DND-41 (cell line): ENCODE measurements around the gene TBCK.

Experiments
- CTCF ChIP-seq: IDR thresholded peaks from 2 replicates; pipeline ENCODE4 v1.5.1; 2012; ENCODE audit warnings: borderline replicate concordance, low read length, moderate library complexity, mild to moderate bottlenecking; ENCODE audit not compliant: poor library complexity, severe bottlenecking; ENCODE audit errors: extremely low read depth
- EZH2 ChIP-seq: IDR thresholded peaks from 3 replicates; pipeline ENCODE4 v1.6.1; 2012; ENCODE audit warnings: borderline replicate concordance, low read depth, mild to moderate bottlenecking, moderate library complexity, low read length, inconsistent platforms; ENCODE audit not compliant: severe bottlenecking

DNA sequence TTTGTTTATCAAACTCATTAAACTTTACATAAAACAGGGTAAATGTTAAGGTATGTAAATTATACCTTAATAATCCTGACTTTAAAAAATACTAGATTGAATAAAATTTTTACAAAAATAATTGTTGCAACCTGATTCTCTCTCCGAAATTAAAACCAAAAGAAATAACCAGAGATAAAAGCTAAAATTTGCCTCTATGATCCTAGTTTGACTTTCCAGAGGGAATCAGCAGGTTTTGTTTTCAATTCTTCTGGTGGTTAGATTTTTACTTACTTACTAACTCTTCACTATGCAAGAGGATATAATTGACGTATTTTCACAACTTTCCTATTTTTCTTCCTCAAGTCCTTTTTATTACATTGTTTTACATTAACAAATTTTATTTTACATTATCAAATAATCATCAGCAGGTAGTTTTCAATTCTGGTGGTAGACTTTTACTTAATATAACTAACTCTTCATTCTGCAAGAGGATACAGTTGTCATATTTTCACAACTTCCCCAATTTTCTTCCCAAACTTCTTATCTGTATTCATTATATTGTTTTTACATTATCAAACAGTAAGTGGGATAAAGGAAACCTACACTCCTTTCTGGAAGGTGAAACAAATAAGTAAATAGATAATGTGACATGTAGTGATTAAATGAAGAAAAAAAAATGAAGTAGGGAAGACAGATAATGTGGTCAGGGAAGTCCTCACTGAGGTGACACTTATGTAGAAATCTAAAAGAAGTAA is 52.2 kb downstream of the TBCK start:
- TF ChIP-seq CTCF (no peak), EZH2 (no peak)
